Stomach (tissue), 19 donors: Measurements from ENCODE around the gene GRB7. TPM values are rescaled to one million over a fixed set of nuclear protein-coding genes. Genes with fewer than 3 reads are reported as not detected.

Source experiments
- DNase-seq, 2 donors: peaks; one replicate each; pipeline versions ENCODE4 v3.0.0 to v3.0.0-alpha.2; 2013 to 2019
- H3K27ac ChIP-seq, 5 donors: fragments of 200-600 bp in 4 of 5; sonication (generic) in 4 of 5; one replicate each; pipeline ENCODE4 v1.5.1; 2013 to 2019; ENCODE audit warnings: mild to moderate bottlenecking in 1 of 5, moderate library complexity in 1 of 5
- H3K27me3 ChIP-seq, 3 donors: fragments of 200-600 bp; sonication (generic); one replicate each; pipeline ENCODE4 v1.5.1; 2017 to 2019; ENCODE audit warnings: mixed run types in 1 of 3
- H3K36me3 ChIP-seq, 4 donors: fragments of 200-600 bp; sonication (generic); 1 replicate in 3 of 4; 2 replicates in 1 of 4; pipeline ENCODE4 v1.5.1; 2016 to 2019
- H3K4me1 ChIP-seq, 4 donors: fragments of 200-600 bp; sonication (generic); one replicate each; pipeline ENCODE4 v1.5.1; 2016 to 2019
- H3K4me3 ChIP-seq, 4 donors: fragments of 200-600 bp; sonication (generic) in 3 of 4; one replicate each; pipeline ENCODE4 v1.5.1; 2016 to 2019; ENCODE audit warnings: mild to moderate bottlenecking in 1 of 4
- H3K9me3 ChIP-seq, 4 donors: fragments of 200-600 bp; sonication (generic); one replicate each; pipeline ENCODE4 v1.5.1; 2016 to 2019
- EP300 ChIP-seq: sonication (generic); formaldehyde crosslinking; IDR thresholded peaks from one replicate; pipeline ENCODE4 v1.6.1; 2017; ENCODE audit warnings: antibody characterized with exemption
- POLR2A ChIP-seq, 4 donors: fragments of 450-650 bp; IDR thresholded peaks; one replicate each; pipeline ENCODE4 v1.6.1; 2016; ENCODE audit warnings: antibody characterized with exemption in 4 of 4, control low read depth in 2 of 4, mild to moderate bottlenecking in 1 of 4, moderate library complexity in 1 of 4
- POLR2AphosphoS5 ChIP-seq, 3 donors: sonication (generic); formaldehyde crosslinking; IDR thresholded peaks; one replicate each; pipeline ENCODE4 v1.6.1; 2016; ENCODE audit warnings: antibody characterized with exemption in 3 of 3
- whole genome bisulfite sequencing, 5 donors: extraction: QIAGEN DNeasy Blood & Tissue Kit in 3 of 5; methylation state at CpG; one replicate each; pipeline versions ENCODE4 v1.1.5 to v1.1.7; 2013 to 2018; 5-methylcytosine and 5-hydroxymethylcytosine counted together
- intact Hi-C: fragments of 100-400 bp; cut with DNase I; formaldehyde crosslinking; loops from one replicate; pipeline ENCODE4 v1.15.1; 2023; ENCODE audit warnings: low total_unique reads
- long read RNA-seq, 10 donors: transcript quantifications; one replicate each; lab custom pipeline, GENCODE V29; 2026
- polyA plus RNA-seq, 3 donors: library from polyadenylated mRNA; stranded (reverse); fragments of 200-250 nt; gene quantifications; one replicate each; pipeline ENCODE4 v1.2.3, GENCODE V29; 2013
- total RNA-seq, 5 donors: library from RNA; depleted of rRNA; stranded (reverse); fragments of >200 nt; gene quantifications; one replicate each; pipeline versions ENCODE4 v1.1.0 to v1.2.3, GENCODE V29; 2014 to 2016
- TF ChIP-seq, protein P1 (sequence below), 7 experiments: fragments of 450-650 bp in 4 of 7; fragments of 200-600 bp in 3 of 7; sonication (generic) in 3 of 7; IDR thresholded peaks; one replicate each; pipeline ENCODE4 v1.5.1; 2016 to 2019; ENCODE audit warnings: antibody characterized with exemption in 7 of 7, control low read depth in 2 of 7, mild to moderate bottlenecking in 1 of 7
- donor health status: healthy with polysubstance abuse.
- donor health status: Bipolar disorder and iron deficiency.
- donor health status: healthy.

The GRB7 gene
- total RNA-seq (10 to 100 TPM in 3 of 5 donors, 1 to 10 TPM in 2; 2.3 to 43.9 (median 31.2) TPM), polyA plus RNA-seq (10 to 100 TPM in 2 of 3 donors, 1 to 10 TPM in 1; 9.5 to 34.7 (median 14.7) TPM)
- long read RNA-seq, donor 1 = 0 reads
- long read RNA-seq, donor 2, partial matches to known transcripts = 0 of 1 reads
- long read RNA-seq, donor 2, other reads (novel, unspliced or antisense) = 0 of 1 reads
- long read RNA-seq, donor 3, partial matches to known transcripts = 0 of 1 reads
- long read RNA-seq, donor 3, other reads (novel, unspliced or antisense) = 0 of 1 reads
- long read RNA-seq, donor 4 = 0 reads
- long read RNA-seq, donor 5 = 0 reads
- long read RNA-seq, donor 6, partial matches to known transcripts = 0 of 4 reads
- long read RNA-seq, donor 6, other reads (novel, unspliced or antisense) = 0 of 4 reads
- long read RNA-seq, donor 7, partial matches to known transcripts = 0 of 1 reads
- long read RNA-seq, donor 7, other reads (novel, unspliced or antisense) = 0 of 1 reads
- long read RNA-seq, donor 8, partial matches to known transcripts = 7 of 7 reads
- long read RNA-seq, donor 8, other reads (novel, unspliced or antisense) = 0 of 7 reads
- long read RNA-seq, donor 9 = 0 reads
- long read RNA-seq, donor 10, partial matches to known transcripts = 0 of 1 reads
- long read RNA-seq, donor 10, other reads (novel, unspliced or antisense) = 0 of 1 reads

DNA sequence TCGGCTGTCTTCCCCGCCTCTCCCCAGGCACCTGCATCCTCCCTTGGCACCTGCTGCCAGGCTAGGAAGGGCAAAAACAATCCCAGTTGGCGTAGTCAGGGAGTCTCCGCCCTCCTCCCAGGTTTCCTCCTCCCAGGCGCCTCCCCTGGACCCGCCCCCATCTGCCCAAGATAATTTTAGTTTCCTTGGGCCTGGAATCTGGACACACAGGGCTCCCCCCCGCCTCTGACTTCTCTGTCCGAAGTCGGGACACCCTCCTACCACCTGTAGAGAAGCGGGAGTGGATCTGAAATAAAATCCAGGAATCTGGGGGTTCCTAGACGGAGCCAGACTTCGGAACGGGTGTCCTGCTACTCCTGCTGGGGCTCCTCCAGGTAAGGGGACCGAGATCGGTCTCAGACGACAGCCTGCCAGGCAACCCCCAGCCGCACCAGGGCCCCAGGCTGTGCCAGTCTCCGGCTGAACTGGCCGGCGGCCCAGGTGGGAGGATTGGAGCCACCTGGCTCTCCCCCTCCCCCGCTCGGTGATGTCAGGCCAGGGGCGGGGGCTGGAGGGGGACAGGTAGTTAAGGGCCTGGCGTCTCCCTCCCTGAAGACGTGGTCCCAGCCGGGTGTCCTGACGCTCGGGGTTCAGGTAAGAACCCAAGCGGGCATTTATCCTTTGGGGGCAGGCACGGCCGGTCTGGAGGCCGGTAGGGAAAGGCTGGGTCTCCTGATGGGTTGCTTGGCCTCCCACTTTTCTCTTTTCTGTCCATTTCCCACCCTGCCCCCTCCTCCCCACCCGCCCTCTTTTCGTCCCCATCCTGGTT is at the start of gene GRB7:
TSS of gene GRB7 (plus strand) at position 179 of the 808 bp plus-strand sequence. CDS start 4,364 bp downstream, outside the sequence.
- Histone ChIP-seq H3K4me1 (peaks cover 33 to 64% (median 55%) of the 10 kb centered on the region in 4 donors), H3K36me3 (peaks cover 0 to 10% (median 9%) of the 10 kb centered on the region in 4 donors), H3K27ac (peak within 1 kb of the TSS; percentile 84 to 93 (median 88)), H3K9me3 (no peaks in the 10 kb centered on the region), H3K27me3 (peaks cover 0 to 70% (median 44%) of the 10 kb centered on the region in 3 donors), H3K4me3 (peak within 1 kb of the TSS; percentile 42 to 62 (median 50))
- TF ChIP-seq EP300 (no peak), POLR2A (IDR thresholded peaks at IDR 0.05) (peak in 2 of 4 donors; percentile 48 to 76), POLR2AphosphoS5 (IDR thresholded peaks at IDR 0.05) (peak; percentile 9 to 61 (median 55))
- TF ChIP-seq, protein P1, sequence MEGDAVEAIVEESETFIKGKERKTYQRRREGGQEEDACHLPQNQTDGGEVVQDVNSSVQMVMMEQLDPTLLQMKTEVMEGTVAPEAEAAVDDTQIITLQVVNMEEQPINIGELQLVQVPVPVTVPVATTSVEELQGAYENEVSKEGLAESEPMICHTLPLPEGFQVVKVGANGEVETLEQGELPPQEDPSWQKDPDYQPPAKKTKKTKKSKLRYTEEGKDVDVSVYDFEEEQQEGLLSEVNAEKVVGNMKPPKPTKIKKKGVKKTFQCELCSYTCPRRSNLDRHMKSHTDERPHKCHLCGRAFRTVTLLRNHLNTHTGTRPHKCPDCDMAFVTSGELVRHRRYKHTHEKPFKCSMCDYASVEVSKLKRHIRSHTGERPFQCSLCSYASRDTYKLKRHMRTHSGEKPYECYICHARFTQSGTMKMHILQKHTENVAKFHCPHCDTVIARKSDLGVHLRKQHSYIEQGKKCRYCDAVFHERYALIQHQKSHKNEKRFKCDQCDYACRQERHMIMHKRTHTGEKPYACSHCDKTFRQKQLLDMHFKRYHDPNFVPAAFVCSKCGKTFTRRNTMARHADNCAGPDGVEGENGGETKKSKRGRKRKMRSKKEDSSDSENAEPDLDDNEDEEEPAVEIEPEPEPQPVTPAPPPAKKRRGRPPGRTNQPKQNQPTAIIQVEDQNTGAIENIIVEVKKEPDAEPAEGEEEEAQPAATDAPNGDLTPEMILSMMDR (IDR thresholded peaks at IDR 0.05) = no peak
- intact Hi-C loops = no loop called here
- peak; percentile 90 to 94 for DNase-seq
- 8 to 17% (median 10%) methylated on average over 24 to 34 of the region's 34 CpGs for WGBS, 5 donors

DNA sequence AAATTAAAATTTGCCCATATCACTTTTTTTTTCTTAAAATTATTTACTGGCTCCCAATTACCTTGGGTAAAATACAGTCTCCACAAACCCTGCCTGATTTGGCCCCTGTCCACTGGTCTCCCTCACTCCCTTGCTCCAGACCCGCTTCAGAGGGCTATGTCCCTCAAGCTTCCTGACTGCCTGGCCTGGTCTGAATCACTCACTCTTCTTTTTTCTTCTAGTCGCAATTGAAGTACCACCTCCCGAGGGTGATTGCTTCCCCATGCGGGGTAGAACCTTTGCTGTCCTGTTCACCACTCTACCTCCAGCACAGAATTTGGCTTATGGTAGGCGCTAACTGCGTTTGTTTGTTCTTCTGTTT is 49.3 kb upstream of the GRB7 start:
- H3K4me3 ChIP-seq = peak overlapping the region; percentile 52 to 82 (median 66)
- H3K27me3 ChIP-seq = no peaks in the 10 kb centered on the region
- no peak for TF ChIP-seq POLR2AphosphoS5 (IDR thresholded peaks at IDR 0.05)
- TF ChIP-seq, protein P1 (IDR thresholded peaks at IDR 0.05) = no peak
- TF ChIP-seq EP300 = no peak
- no peak for TF ChIP-seq POLR2A (IDR thresholded peaks at IDR 0.05)
- peaks cover 5 to 26% (median 19%) of the 10 kb centered on the region in 4 donors for H3K36me3 ChIP-seq
- peaks cover 15 to 22% (median 21%) of the 10 kb centered on the region in 4 donors for H3K4me1 ChIP-seq
- WGBS, 5 donors = 11 to 17% (median 13%) methylated on average over 6 of the region's 6 CpGs
- DNase-seq = peak in 1 of 2 donors; percentile 28
- intact Hi-C loops = no loop called here
- peak overlapping the region; percentile 88 to 99 (median 92) for H3K27ac ChIP-seq
- H3K9me3 ChIP-seq = no peaks in the 10 kb centered on the region

DNA sequence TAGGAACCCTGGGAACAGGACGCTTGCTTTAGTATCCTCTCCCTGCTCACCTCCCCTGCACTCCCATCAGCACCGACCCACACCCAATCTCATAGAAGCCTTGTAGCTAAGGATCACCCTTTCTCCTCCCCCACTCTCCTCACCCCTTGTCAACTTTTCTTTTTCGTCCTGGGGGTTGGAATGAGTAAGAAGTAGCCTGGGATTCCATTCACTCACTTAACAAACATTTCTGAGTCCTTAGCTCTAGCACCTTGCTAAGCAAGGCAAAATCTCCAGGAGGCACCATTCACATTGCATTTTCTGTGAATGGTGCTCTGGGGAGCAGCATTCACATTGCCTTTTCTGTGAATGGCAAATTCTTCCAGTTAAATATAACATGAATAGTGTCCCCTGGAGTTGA is 48.8 kb upstream of the GRB7 start:
- H3K4me3 ChIP-seq = peak overlapping the region in 1 of 4 donors; percentile 60
- WGBS, 5 donors = 25 to 44% (median 37%) methylated on average over 3 of the region's 3 CpGs
- no peak for TF ChIP-seq POLR2A (IDR thresholded peaks at IDR 0.05)
- TF ChIP-seq EP300 = no peak
- no peak for TF ChIP-seq POLR2AphosphoS5 (IDR thresholded peaks at IDR 0.05)
- TF ChIP-seq, protein P1 (IDR thresholded peaks at IDR 0.05) = no peak
- peaks cover 15 to 22% (median 21%) of the 10 kb centered on the region in 4 donors for H3K4me1 ChIP-seq
- H3K9me3 ChIP-seq = no peaks in the 10 kb centered on the region
- DNase-seq = no peak
- H3K27ac ChIP-seq = no peak overlapping the region
- intact Hi-C loops = no loop called here
- H3K27me3 ChIP-seq = no peaks in the 10 kb centered on the region
- peaks cover 5 to 21% (median 14%) of the 10 kb centered on the region in 4 donors for H3K36me3 ChIP-seq

DNA sequence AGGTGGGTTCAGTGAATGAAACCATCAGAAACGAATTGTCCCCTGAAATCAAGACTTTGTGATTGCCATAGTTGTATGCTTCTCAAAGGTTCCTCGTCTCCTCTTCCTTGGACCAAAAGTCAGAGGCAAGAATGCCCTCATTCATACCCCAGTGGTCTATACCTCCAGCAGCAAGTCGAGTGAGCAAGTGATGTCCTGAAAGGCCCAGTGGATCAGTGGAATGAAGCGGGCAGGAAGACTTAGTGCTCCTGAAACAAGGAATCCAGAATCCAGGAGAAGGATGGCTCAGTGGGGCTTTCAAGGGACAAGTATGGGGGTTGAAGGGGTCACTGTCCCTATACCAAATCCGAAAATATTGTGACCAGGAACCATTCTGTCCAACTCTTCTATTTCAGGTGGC is 43.1 kb upstream of the GRB7 start:
- Histone ChIP-seq H3K27ac (no peak overlapping the region), H3K27me3 (peaks cover 0 to 1% (median 0%) of the 10 kb centered on the region in 3 donors), H3K4me3 (no peak overlapping the region), H3K9me3 (no peaks in the 10 kb centered on the region), H3K36me3 (peaks cover 0 to 6% (median 0%) of the 10 kb centered on the region in 4 donors), H3K4me1 (peaks cover 0 to 9% (median 5%) of the 10 kb centered on the region in 4 donors)
- no peak for DNase-seq
- TF ChIP-seq EP300 = no peak
- no peak for TF ChIP-seq POLR2A (IDR thresholded peaks at IDR 0.05)
- 86 to 93% (median 88%) methylated on average over 5 of the region's 5 CpGs for WGBS, 5 donors
- intact Hi-C loops = no loop called here
